ENCODE data around the gene POLD1.

Gene POLD1

GRCh38 chr19:50392759-50393158, 8.6 kb downstream of the POLD1 start:
- DNase-seq: no peak

- no peak for DNase-seq
These were observed 9.4 kb downstream of the POLD1 start for GRCh38 chr19:50393589-50393988.

GRCh38 chr19:50394017-50394416, 9.9 kb downstream of the POLD1 start:
- DNase-seq: no peak

GRCh38 chr19:50398675-50399367, 14.7 kb downstream of the POLD1 start:
- no peak for DNase-seq

- DNase-seq: no peak
These were observed 15.2 kb downstream of the POLD1 start for GRCh38 chr19:50399368-50399745.

- no peak for DNase-seq
These were observed 17.7 kb downstream of the POLD1 start for GRCh38 chr19:50401605-50402450.

GRCh38 chr19:50402544-50403301, 18.6 kb downstream of the POLD1 start:
- DNase-seq: no peak

- no peak for DNase-seq
These were observed 22.1 kb downstream of the POLD1 start for GRCh38 chr19:50406156-50406820.

- no peak for DNase-seq
These were observed 22.7 kb downstream of the POLD1 start for GRCh38 chr19:50406829-50407228.

- no peak for DNase-seq
These were observed 25.2 kb downstream of the POLD1 start for GRCh38 chr19:50409347-50409746.

- no peak for DNase-seq
These were observed 26.0 kb downstream of the POLD1 start for GRCh38 chr19:50410109-50410508.

- no peak for DNase-seq
These were observed 28.3 kb downstream of the POLD1 start for GRCh38 chr19:50412419-50412818.

- no peak for DNase-seq
These were observed 28.9 kb downstream of the POLD1 start for GRCh38 chr19:50413096-50413495.

GRCh38 chr19:50413531-50413930, 29.4 kb downstream of the POLD1 start:
- DNase-seq: no peak

- DNase-seq: no peak
These were observed 30.9 kb downstream of the POLD1 start for GRCh38 chr19:50414864-50415660.

- no peak for DNase-seq
These were observed 31.5 kb downstream of the POLD1 start for GRCh38 chr19:50415661-50416033.

- DNase-seq: no peak
These were observed 32.2 kb downstream of the POLD1 start for GRCh38 chr19:50416034-50416977.

- no peak for DNase-seq
These were observed 33.2 kb downstream of the POLD1 start for GRCh38 chr19:50417111-50418081.

- no peak for DNase-seq
These were observed 34.3 kb downstream of the POLD1 start, which contains the start of gene SPIB for GRCh38 chr19:50418176-50419021. TSS of gene SPIB (plus strand) at chr19:50418938. CDS start at chr19:50418963, 25 bp downstream.
